Measurements from ENCODE around the gene MTMR11.

Gene MTMR11

GRCh38 chr1:149917571-149918144 is 19.0 kb downstream of the MTMR11 start, which contains the start of gene SV2A:
Gene SV2A (minus strand): TSS chr1:149917844. CDS start chr1:149913840, 4,004 bp downstream.
- no peak for TF ChIP-seq CTCF (IDR thresholded peaks at IDR 0.05)
- H3K27ac ChIP-seq, result peak within 1 kb of the TSS; percentile 27 to 34
- peak; percentile 85 for DNase-seq (ENCODE audit: low spot score)
- peak within 1 kb of the TSS; percentile 70 for H3K4me3 ChIP-seq

DNA sequence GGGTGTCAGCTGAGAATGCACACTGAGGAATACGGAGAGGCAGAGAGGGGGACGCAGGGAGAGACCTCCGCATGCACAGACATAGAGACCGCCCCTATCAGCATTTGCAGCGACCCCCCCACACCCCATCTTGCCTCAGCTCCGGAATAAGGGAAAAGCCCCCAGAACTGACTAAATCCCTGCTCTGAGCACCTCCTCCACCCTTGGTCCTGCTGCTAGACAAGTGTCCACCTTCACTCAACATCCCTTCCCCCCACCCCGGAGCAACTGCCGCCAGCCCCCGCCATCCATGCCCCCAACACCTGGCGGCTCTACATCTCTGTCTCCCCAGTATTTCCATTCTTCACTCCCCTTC is 19.8 kb downstream of the MTMR11 start:
- Histone ChIP-seq H3K4me3 (peak overlapping the region; percentile 70), H3K27ac (peak overlapping the region; percentile 27 to 34)
- DNase-seq (ENCODE audit: low spot score), result no peak
- TF ChIP-seq CTCF (IDR thresholded peaks at IDR 0.05), result no peak

GRCh38 chr1:149916193-149916897 is 20.3 kb downstream of the MTMR11 start:
- peak overlapping the region; percentile 27 to 34 for H3K27ac ChIP-seq

GRCh38 chr1:149915429-149916192 is 21.1 kb downstream of the MTMR11 start:
- TF ChIP-seq CTCF (IDR thresholded peaks at IDR 0.05), result no peak
- Histone ChIP-seq H3K4me3 (peak overlapping the region; percentile 70), H3K27ac (peak overlapping the region; percentile 27 to 34)
- no peak for DNase-seq (ENCODE audit: low spot score)

More at GRCh38 chr1:149916193-149916897, 20.3 kb downstream of the MTMR11 start:
- peak overlapping the region; percentile 70 for H3K4me3 ChIP-seq
- DNase-seq (ENCODE audit: low spot score), result no peak
- TF ChIP-seq CTCF (IDR thresholded peaks at IDR 0.05), result no peak

GRCh38 chr1:149914545-149914944 is 22.1 kb downstream of the MTMR11 start:
- TF ChIP-seq CTCF (IDR thresholded peaks at IDR 0.05), result no peak
- DNase-seq (ENCODE audit: low spot score), result no peak
- Histone ChIP-seq H3K27ac (no peak overlapping the region), H3K4me3 (no peak overlapping the region)

- H3K27ac ChIP-seq, result no peak overlapping the region
- no peak overlapping the region for H3K4me3 ChIP-seq
- TF ChIP-seq CTCF (IDR thresholded peaks at IDR 0.05), result no peak
- DNase-seq (ENCODE audit: low spot score), result no peak
Measured at GRCh38 chr1:149906570-149907075, 30.1 kb downstream of the MTMR11 start.

All from coronary artery (tissue), 2 donors.